ENCODE results near the gene SLC25A1.

SLC25A1 gene

GRCh38 chr22:19180234-19180633 is 1.7 kb upstream of the SLC25A1 start:
- TF ChIP-seq ZFX (IDR thresholded peaks at IDR 0.05; ENCODE audit: borderline replicate concordance) (no peak), CTCF (IDR thresholded peaks at IDR 0.05) (no peak)
- no peak overlapping the region for H3K27ac ChIP-seq

- TF ChIP-seq ZFX (IDR thresholded peaks at IDR 0.05; ENCODE audit: borderline replicate concordance) (no peak), CTCF (IDR thresholded peaks at IDR 0.05) (peak; percentile 89)
- peak overlapping the region; percentile 93 for H3K27ac ChIP-seq
These were observed 1.0 kb upstream of the SLC25A1 start for GRCh38 chr22:19179497-19180048.

GRCh38 chr22:19178065-19178656 is 375 bp downstream of the SLC25A1 start:
- peak overlapping the region; percentile 93 for H3K27ac ChIP-seq

GRCh38 chr22:19177164-19178064 is 1.1 kb downstream of the SLC25A1 start:
- peak overlapping the region; percentile 93 for H3K27ac ChIP-seq
- TF ChIP-seq ZFX (IDR thresholded peaks at IDR 0.05; ENCODE audit: borderline replicate concordance) = no peak
- TF ChIP-seq CTCF (IDR thresholded peaks at IDR 0.05) = no peak

More at GRCh38 chr22:19178065-19178656, 375 bp downstream of the SLC25A1 start:
- TF ChIP-seq ZFX (IDR thresholded peaks at IDR 0.05; ENCODE audit: borderline replicate concordance) = no peak
- no peak for TF ChIP-seq CTCF (IDR thresholded peaks at IDR 0.05)

GRCh38 chr22:19176732-19177131 is 1.8 kb downstream of the SLC25A1 start:
- peak overlapping the region; percentile 93 for H3K27ac ChIP-seq

GRCh38 chr22:19176175-19176643 is 2.3 kb downstream of the SLC25A1 start:
- no peak for TF ChIP-seq ZFX (IDR thresholded peaks at IDR 0.05; ENCODE audit: borderline replicate concordance)
- TF ChIP-seq CTCF (IDR thresholded peaks at IDR 0.05) = no peak
- peak overlapping the region; percentile 93 for H3K27ac ChIP-seq

More at GRCh38 chr22:19176732-19177131, 1.8 kb downstream of the SLC25A1 start:
- TF ChIP-seq ZFX (IDR thresholded peaks at IDR 0.05; ENCODE audit: borderline replicate concordance) (no peak), CTCF (IDR thresholded peaks at IDR 0.05) (no peak)
